GM21786 (cell line): ENCODE data around the gene CYB561.

Experiments
- ATAC-seq: cut with Tn5 transposase; IDR thresholded peaks from one replicate; pipeline ENCODE4 v1.9.1; 2021; ENCODE audit not compliant: unreplicated experiment

Gene CYB561

GRCh38 chr17:63445954-63446752, at the start of gene CYB561:
CYB561 (minus strand) TSS chr17:63446306; CDS start chr17:63437547, 8,759 bp downstream.
- ATAC-seq: peak; percentile 60

- ATAC-seq: no peak
These were observed 49.4 kb upstream of the CYB561 start for GRCh38 chr17:63495491-63495890.

GRCh38 chr17:63494300-63494928, 48.3 kb upstream of the CYB561 start:
- no peak for ATAC-seq

GRCh38 chr17:63493411-63493810, 47.3 kb upstream of the CYB561 start:
- no peak for ATAC-seq

DNA sequence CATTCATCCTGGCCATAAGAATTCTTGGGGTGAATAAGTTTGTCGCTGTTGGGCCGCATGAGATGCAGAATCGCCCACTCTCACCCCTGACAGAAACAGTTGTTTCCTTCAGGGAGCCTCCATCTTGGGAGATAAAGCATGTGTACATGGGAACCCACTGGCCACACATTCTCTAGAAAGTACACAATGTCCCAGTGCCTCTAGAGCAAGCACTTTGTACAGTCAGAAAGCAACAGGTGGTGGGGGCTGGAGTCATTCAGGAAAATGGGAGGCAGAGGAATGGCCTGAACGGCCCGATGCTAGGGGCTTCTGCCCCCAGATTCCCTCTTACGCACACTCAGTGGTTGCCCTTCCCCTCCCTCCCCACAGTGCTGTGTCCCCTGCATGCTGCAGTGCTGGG, 46.8 kb upstream of the CYB561 start:
- ATAC-seq: no peak

DNA sequence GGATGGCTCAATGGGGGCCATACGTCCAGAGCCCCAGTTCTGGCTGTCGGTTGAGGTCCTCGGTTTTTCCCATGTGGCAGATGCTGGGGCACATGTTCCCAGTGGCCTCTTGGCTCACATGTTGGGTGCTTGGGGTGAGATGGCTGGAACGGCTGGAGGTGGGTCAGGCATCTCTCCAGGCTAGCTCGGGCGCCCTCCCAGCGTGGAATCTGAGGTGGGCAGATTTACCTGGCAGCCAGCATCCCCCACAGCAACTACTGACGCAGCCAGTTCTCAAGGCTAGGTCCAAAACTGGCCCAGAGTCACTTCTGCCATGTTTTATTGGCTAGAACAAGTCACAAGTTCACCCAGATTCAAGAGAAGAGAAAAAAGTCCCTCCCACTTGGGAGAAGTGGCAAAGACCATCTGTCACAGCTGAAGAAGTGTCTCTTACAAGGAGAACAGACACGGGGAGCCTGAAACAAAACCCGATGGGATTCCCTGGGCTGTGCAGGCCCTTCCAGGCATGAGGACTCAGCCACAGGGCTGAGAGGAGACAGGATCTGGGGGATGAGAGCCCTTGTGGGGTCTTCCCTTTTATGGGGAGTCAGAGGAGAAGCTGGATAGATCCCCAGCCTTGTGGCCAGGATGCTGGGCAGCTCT, 46.0 kb upstream of the CYB561 start:
- ATAC-seq: no peak

- no peak for ATAC-seq
These were observed 45.3 kb upstream of the CYB561 start for GRCh38 chr17:63491413-63491812.

- no peak for ATAC-seq
These were observed 44.8 kb upstream of the CYB561 start for GRCh38 chr17:63490858-63491400.

GRCh38 chr17:63490329-63490728, 44.2 kb upstream of the CYB561 start:
- ATAC-seq: no peak

GRCh38 chr17:63489291-63489690, 43.2 kb upstream of the CYB561 start:
- no peak for ATAC-seq

- no peak for ATAC-seq
These were observed 42.7 kb upstream of the CYB561 start for GRCh38 chr17:63488851-63489250.

GRCh38 chr17:63487014-63487339, 40.9 kb upstream of the CYB561 start:
- ATAC-seq: no peak

- ATAC-seq: no peak
These were observed 40.4 kb upstream of the CYB561 start for GRCh38 chr17:63486317-63487013.

DNA sequence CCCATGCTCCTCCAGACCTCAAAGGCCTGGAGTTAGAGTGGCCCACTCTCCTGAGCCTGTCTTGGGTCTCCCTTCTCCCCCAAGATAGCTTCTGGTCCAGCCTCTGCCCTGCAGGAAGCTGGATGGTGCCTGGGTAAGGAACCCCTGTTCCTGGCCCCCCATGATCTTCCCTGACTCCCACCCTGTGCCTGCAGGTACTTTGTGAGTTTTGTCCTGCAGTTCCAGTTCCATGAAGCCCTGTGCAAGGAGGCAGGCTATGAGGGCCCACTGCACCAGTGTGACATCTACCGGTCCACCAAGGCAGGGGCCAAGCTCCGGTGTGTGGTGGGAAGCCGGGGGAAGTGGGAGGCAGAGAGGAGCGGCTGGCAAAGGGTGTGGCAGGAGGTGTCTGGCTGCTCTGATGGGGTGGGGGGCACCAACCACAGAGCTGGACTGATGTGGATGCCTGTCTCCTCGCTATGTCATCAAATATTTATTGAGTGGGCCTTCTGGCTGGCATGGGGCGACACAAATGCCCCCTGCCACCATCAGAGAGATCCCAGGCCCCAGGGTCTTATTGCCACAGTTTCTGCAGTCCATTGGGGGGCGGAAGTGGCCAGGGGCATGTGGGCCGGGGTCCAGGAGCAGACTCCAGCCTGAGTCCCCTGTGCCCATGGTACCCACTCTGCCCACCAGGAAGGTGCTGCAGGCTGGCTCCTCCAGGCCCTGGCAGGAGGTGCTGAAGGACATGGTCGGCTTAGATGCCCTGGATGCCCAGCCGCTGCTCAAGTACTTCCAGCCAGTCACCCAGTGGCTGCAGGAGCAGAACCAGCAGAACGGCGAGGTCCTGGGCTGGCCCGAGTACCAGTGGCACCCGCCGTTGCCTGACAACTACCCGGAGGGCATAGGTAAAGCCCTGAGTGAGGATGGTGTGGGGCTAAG, 37.8 kb upstream of the CYB561 start:
- ATAC-seq: no peak

GRCh38 chr17:63483038-63483437, 36.9 kb upstream of the CYB561 start:
- ATAC-seq: no peak

DNA sequence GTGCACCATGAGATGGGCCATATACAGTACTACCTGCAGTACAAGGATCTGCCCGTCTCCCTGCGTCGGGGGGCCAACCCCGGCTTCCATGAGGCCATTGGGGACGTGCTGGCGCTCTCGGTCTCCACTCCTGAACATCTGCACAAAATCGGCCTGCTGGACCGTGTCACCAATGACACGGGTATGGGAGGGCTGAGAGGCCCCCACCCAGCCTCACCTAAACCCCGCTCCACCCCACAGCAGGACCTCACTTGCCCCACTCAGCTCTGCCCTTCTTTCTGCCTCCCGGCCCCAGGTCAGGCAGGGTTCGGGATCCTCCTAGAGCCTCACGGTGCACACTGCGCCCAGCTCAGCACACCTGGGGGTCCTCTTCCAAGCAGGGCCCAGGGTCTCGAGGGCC, 36.4 kb upstream of the CYB561 start:
- ATAC-seq: no peak

DNA sequence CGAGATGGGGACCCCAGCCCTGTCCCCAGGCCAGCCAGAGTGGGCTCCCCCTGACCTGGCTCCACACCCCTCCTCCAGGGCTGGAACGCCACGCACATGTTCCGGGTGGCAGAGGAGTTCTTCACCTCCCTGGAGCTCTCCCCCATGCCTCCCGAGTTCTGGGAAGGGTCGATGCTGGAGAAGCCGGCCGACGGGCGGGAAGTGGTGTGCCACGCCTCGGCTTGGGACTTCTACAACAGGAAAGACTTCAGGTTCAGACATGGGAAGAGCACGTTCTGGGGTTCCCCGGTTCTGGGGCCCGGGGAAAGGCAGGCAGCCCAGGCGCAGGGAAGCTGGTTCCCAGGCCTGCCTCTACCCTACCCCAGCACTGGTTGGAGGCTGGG, 35.4 kb upstream of the CYB561 start:
- ATAC-seq: no peak

DNA sequence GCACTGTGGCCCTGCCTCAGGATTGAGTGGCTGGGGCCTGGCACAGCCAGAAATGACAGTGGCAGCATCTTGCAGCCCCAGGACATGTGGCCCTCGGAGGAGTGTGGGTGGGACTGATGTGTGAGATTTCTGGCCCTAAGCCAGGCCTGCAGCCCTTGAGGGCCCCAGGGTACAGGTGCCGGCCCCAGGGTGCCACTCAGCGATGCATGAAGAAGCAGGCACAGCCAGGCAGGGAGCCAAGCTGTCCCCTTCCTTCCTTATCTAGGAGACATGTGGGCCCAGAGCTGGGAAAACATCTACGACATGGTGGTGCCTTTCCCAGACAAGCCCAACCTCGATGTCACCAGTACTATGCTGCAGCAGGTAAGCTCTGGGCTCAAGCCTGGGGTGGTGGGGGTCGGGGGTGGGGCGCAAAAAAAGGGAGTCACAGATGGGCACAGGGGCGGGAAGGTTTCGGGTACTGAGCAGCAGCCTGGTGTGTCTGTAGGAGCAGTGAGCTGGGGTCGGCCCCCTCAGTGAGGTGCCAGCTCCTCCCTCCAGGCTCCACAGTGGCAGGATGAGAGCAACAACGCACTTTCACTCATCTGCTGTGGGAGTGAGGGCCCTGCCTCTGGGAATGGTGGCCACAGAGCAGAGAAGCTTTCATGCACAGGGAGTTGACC, 34.9 kb upstream of the CYB561 start:
- no peak for ATAC-seq

- ATAC-seq: no peak
These were observed 34.2 kb upstream of the CYB561 start for GRCh38 chr17:63480192-63480784.
